ENCODE data around the gene PARD3.

Gene PARD3

DNA sequence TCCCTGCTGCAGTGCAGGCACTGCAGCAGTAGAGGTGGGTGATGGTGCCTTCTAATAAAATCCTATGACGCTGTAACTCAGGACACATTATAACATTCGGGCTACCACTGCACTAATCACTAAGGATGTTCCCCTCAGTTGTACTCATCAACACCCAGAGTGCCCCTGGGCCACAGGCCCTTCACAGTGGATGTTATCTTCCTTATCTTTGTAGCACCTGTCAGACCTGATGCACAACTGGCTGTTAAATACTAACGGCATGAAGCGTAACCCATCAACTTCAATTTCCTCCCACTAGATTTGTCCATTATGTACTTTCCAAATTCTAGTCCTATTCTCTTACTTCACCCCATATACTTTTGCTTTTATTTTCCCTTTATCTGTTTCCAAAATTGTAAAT is 66.3 kb downstream of the PARD3 start:
- ChIA-PET POLR2A (no interaction called here), CTCF (no interaction called here)
- no peak for TF ChIP-seq CTCF (IDR thresholded peaks at IDR 0.05; ENCODE audit: insufficient read depth, low read length, missing control alignments)

GRCh38 chr10:34748357-34748756 is 66.7 kb downstream of the PARD3 start:
- ChIA-PET POLR2A (no interaction called here), CTCF (no interaction called here)
- no peak overlapping the region for H3K4me3 ChIP-seq (ENCODE audit: low read depth, low read length)
- no peak for DNase-seq (ENCODE audit: low read depth, low spot score)
- TF ChIP-seq CTCF (IDR thresholded peaks at IDR 0.05; ENCODE audit: insufficient read depth, low read length, missing control alignments), result no peak

More for the DNA sequence above, 66.3 kb downstream of the PARD3 start:
- no peak overlapping the region for H3K4me3 ChIP-seq (ENCODE audit: low read depth, low read length)
- no peak for DNase-seq (ENCODE audit: low read depth, low spot score)

DNA sequence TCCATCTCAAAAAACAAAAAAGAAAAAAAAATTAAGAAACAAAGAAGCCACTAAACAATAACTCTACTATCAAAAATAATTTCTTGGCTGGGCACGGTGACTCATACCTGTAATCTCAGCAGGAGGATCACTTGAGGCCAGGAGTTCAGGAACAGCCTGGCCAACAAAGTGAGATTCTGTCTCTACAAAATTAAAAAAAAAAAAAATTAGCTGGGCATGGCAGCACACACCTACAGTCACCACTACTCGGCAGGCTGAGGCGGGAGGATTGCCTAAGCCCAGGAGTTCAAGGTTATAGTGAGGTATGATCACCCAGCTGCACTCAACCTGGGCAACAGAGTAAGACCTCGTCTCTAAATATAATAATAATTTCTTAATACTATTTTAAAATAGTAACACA is 69.0 kb downstream of the PARD3 start:
- TF ChIP-seq CTCF (IDR thresholded peaks at IDR 0.05; ENCODE audit: insufficient read depth, low read length, missing control alignments), result no peak
- no peak overlapping the region for H3K4me3 ChIP-seq (ENCODE audit: low read depth, low read length)
- CTCF ChIA-PET, result interaction anchor here (2.0 kb wide), 1 partner anchor 22 kb away, joined by 8 read pairs; no protein-coding TSS in a partner anchor
- no peak for DNase-seq (ENCODE audit: low read depth, low spot score)
- POLR2A ChIA-PET, result interaction anchor here (0.6 kb wide), 1 partner anchor 20 kb away, joined by 4 read pairs; no protein-coding TSS in a partner anchor

GRCh38 chr10:34745244-34745643 is 69.9 kb downstream of the PARD3 start:
- POLR2A ChIA-PET, result no interaction called here
- no peak for DNase-seq (ENCODE audit: low read depth, low spot score)
- TF ChIP-seq CTCF (IDR thresholded peaks at IDR 0.05; ENCODE audit: insufficient read depth, low read length, missing control alignments), result no peak
- CTCF ChIA-PET, result no interaction called here
- H3K4me3 ChIP-seq (ENCODE audit: low read depth, low read length), result no peak overlapping the region

GRCh38 chr10:34744590-34744989 is 70.5 kb downstream of the PARD3 start:
- no peak for TF ChIP-seq CTCF (IDR thresholded peaks at IDR 0.05; ENCODE audit: insufficient read depth, low read length, missing control alignments)
- no peak overlapping the region for H3K4me3 ChIP-seq (ENCODE audit: low read depth, low read length)
- ChIA-PET POLR2A (no interaction called here), CTCF (no interaction called here)
- no peak for DNase-seq (ENCODE audit: low read depth, low spot score)

GRCh38 chr10:34743814-34744213 is 71.3 kb downstream of the PARD3 start:
- no peak for DNase-seq (ENCODE audit: low read depth, low spot score)
- ChIA-PET CTCF (no interaction called here), POLR2A (no interaction called here)
- no peak overlapping the region for H3K4me3 ChIP-seq (ENCODE audit: low read depth, low read length)
- TF ChIP-seq CTCF (IDR thresholded peaks at IDR 0.05; ENCODE audit: insufficient read depth, low read length, missing control alignments), result no peak

All from AG04449 (cell line).